Breast epithelium (tissue), 3 donors: Measurements from ENCODE around the gene GOSR1.
"Not testable (repeated sequence)": the region's sequence is repeated elsewhere in the genome, so short reads cannot be mapped to it uniquely, and the experiment has no call there.

Source experiments
- CTCF ChIP-seq, 3 donors: fragments of 450-650 bp; IDR thresholded peaks; one replicate each; pipeline ENCODE4 v1.5.1; 2016 to 2017; ENCODE audit warnings: antibody characterized with exemption in 3 of 3, mild to moderate bottlenecking in 3 of 3, moderate library complexity in 3 of 3
- POLR2A ChIP-seq: fragments of 450-650 bp; IDR thresholded peaks from one replicate; pipeline ENCODE4 v1.6.1; 2016; ENCODE audit warnings: antibody characterized with exemption, mild to moderate bottlenecking, moderate library complexity

DNA sequence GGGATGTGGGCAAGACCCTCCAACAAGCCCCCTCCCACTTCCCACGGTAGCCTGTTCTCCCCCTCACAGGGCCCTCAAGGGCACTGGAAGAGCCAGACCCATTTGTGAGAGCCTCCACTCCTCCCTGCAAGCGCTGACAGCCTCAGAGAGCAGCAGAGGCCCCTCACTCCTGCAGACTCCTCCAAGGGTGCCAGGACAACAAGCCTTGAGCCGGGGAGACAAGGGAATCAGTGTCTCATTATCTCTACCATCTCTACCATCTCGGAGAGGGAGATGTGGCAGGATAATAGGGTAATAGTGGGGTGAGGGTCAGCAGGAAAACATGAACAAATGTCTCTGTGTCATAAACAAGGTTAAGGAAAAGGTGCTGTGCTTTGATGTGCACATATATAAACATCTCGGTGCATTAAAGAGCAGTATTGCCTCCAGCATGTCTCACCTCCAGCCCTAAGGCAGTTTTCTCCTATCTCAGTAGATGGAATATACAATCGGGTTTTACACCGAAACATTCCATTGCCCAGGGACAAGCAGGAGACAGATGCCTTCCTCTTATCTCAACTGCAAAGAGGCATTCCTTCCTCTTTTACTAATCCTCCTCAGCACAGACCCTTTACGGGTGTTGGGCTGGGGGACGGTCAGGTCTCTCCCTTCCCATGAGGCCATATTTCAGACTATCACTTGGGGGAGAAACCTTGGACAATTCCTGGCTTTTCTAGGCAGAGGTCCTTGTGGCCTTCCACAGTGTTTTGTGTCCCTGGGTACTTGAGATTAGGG, 86.1 kb downstream of the GOSR1 start:
- TF ChIP-seq POLR2A; CTCF (IDR thresholded peaks at IDR 0.05): not testable (repeated sequence)
